GM18508 (cell line): ENCODE measurements around the gene SLC27A3.

Experiments
- ATAC-seq: cut with Tn5 transposase; IDR thresholded peaks from one replicate; pipeline ENCODE4 v1.9.1; 2021; ENCODE audit warnings: moderate number of reproducible peaks; ENCODE audit not compliant: insufficient read depth, unreplicated experiment

Gene SLC27A3

GRCh38 chr1:153795934-153796785 is 21.0 kb downstream of the SLC27A3 start:
- no peak for ATAC-seq

DNA sequence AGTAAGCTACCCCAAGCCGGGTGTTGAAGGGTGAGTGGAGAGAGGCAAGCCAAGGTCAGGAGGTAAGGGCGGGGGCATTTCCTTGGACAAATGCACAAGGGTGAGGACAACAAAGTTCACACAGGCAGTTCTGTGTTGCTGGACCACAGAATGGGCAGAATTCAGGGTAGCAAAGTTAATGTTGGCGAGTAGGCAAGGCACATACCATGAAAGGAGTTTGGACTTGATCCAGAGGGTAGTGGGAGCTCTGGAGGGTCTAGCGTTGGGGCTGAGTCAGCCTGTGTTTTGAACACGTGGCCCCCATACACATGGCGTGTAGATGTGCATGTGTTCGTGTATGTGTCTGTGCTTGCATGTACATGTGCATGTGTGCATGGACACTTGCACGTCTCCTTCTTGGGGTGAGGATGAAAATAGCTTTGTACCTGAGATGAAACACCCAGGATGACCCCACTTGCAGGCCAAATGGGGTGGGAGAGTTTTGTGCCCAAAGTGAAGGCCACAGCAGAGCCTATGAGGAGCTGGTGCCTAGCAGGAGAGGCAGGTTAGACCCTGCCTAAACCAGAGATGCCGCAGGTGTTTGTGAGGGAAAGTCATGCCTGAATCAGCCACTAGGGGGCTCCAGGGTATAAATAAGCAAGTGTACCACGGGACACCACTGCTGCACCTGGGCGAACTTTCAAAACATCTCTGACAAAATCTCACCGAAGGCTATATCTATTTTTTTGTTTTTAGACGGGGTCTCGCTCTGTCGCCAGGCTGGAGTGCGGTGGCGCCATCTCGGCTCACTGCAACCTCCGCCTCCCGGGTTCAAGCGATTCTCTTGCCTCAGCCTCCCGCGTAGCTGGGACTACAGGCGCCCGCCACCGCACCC is 21.8 kb downstream of the SLC27A3 start:
- no peak for ATAC-seq

GRCh38 chr1:153798468-153798780 is 23.2 kb downstream of the SLC27A3 start:
- ATAC-seq = no peak

DNA sequence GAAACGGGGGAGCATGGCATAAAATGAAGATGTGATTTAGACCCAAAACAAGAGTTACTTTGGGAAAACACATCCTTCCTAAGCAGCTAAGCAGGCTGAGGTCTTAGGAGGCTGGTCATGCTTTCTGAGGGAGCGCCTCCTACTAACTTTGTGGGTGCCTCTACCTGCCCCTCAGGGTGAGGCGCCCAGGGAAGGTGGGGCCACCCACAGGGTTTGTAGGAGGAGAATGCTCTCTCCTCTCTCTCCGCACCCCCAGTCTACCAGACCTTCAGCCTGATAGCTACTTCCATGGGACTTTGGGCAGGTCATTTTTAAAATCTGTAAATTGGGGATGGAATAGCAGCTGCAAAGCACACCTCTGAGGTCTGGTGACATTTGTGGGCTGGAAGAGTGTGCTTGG is 23.8 kb downstream of the SLC27A3 start:
- ATAC-seq = no peak

DNA sequence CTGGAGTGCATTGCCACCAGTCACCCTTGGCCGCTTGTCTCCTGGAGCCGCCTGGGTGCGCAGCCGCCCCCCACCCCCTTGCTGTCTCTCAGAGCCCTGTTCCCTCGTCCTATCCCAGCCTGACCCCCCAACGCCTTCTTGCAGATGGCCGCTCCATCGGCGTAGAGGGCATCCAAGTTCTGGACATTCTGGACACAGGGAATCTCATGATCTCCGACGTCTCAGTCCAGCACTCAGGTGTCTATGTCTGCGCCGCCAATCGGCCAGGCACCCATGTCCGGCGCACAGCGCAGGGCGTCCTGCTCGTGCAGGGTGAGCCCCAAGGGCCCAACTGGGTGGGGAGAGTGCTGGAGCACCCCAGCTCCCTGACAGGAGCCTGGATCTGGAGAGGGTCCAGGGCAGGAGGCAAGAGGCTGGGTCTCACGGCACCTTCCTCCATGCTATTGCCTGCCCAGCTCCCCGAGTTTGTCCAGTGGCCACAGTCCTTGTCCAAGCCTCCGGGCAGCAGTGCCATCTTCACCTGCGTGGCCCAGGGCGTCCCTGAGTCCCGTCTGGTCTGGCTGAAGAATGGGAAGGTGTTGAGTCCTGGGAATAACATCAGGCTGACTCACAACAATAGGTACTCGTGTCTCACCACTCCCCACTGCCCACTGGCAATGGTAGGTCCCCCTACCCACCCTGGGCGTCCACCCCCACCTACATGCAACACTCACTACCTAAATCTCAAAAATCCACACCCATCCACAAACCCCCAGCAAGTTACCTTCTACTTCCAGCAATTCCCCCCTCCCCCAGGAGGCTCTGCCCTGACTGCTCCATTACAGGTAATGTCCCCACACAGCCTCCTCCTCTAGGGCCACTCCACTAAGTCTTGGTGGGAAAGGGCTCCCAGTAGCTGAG is 24.6 kb downstream of the SLC27A3 start:
- no peak for ATAC-seq

GRCh38 chr1:153800516-153800915 is 25.3 kb downstream of the SLC27A3 start:
- ATAC-seq = no peak

DNA sequence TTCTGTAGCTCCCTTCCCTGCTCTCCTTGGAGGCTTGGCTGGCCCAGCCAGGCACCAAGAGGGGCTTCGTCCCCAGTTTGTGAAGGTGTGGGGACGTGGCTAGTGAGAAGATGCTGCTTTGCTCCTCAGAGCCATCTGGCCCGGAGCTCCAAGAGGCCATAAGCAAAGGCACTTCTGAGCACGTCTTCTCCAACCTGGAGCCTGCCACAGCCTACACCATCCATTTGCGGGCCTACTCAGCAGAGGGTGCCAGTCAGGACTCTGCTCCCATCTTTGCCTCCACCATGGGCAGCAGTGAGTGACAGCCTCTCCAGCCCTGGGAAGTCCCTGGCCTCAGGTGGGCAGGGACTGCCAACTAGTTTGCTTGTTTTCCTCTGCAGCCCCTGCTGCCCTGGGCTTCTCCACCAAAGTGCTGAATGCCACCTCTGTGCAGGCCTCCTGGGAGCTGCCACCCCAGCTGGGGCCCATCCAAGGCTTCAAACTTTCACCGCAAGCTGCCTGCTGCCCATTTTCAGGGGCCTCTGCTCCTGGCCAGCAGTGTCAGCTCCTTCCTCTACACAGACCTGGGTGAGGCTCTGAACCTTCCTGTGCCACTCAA is 25.9 kb downstream of the SLC27A3 start:
- no peak for ATAC-seq

DNA sequence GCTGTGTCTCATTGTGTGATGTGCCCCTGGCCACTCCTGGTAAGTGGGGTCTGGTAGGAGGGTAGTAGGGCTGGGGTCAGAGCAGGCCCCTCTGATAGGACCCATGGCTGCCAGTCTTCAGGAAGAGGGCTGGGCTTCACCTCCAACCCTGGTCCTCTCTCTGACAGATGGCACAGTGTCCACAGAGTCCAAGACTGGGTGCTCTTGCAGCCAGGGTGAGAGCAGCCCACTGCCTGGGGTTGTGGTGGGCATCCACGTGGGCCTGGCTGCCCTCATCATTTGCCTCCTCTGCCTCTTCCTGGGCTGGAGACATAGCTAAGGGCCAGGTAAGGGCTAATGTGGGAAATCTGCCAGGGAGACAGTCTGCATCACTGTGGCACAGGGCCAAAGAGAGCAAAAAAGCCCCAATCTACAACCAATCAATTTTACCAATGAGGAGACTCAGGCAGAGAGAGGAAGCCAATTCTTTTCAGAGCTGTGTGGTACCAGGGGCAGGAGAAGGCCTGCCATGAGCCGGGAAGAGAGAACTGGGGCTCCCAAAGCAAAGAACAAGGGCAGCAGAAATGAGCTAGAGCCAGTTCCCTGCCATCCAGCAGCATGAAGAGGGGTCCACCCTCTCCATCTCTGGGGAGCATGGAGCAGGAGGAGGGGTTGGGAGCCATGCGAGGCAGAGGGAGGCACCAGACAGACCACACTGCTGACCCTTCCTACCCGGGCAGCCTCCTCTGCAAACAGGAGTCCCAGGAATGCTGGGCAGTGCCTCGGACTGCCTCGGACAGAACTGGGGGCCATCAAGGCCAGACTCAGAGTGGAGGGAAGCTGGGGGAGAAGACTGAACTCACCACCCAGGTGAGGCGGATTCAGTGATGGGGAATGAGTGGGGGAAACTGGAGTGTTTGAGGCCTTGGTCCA is 26.8 kb downstream of the SLC27A3 start:
- no peak for ATAC-seq

- ATAC-seq = no peak
These were observed 28.4 kb downstream of the SLC27A3 start for GRCh38 chr1:153803470-153804056.

- no peak for ATAC-seq
These were observed 28.9 kb downstream of the SLC27A3 start for GRCh38 chr1:153804112-153804511.

GRCh38 chr1:153805042-153805745 is 30.0 kb downstream of the SLC27A3 start:
- no peak for ATAC-seq

DNA sequence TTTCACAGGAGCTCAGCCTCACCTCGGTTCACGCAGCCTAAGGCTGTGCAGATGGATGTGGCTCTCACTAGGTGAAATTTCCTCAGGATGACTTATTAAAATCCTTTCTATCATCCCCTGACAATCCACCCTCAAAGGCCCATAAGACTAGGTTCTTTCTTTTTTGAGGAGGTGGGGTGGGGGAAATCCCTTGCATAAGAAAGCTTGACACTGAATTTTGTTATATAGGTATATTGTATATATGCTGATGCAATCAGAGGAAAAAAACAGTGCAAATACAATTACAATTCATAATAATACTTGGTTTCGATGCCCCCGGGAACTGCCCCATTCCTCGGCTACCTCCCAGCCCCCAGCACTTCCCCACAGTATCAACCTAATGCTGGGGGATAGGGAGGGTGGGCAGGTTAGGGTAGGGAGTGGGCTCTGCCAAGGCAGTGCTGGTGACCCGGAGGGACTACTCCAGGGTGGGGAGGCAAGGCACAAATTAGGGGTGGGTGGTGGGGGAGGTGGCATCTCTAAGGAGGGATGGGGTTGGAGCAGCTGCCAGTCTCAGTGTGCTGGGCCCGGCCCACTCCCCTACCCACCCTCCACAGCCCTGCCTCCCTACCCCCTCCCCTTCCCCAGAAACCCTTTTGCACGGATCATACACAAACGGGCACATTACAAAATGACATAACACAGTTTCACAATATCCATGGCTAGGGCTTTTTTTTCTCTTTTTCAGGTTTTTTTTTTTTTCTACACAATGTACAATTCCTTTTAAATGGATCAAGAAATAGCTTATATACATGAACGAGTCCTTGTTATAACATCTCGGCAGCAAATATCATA is 30.9 kb downstream of the SLC27A3 start:
- no peak for ATAC-seq

DNA sequence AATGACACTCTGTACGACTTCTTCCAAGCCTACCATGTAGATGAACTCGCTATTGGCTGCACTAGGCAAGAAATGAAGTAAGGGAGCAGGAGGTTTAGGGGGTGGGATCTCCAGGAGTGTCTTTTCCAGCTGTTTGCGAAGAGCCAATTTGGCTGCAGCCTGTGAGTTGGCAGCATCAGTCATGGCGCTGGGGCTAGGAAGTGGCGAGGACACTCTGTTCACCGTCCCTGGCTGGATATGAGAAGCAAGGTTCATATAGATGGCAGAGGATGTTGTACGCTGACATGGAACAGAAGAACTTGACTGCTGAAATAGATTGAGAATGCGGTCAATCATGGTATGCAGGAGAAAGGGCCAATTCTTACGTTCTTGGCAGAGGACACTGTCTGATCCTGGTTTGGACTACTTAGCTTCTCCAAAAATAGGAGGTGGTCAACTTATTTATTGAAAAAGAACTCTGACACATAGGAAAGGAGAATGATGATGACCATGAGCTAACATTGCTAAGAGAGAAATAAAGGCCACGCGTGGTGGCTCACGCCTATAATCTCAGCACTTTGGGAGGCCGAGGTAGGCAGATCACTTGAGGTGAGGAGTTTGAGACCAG is 41.2 kb downstream of the SLC27A3 start:
- ATAC-seq = no peak

DNA sequence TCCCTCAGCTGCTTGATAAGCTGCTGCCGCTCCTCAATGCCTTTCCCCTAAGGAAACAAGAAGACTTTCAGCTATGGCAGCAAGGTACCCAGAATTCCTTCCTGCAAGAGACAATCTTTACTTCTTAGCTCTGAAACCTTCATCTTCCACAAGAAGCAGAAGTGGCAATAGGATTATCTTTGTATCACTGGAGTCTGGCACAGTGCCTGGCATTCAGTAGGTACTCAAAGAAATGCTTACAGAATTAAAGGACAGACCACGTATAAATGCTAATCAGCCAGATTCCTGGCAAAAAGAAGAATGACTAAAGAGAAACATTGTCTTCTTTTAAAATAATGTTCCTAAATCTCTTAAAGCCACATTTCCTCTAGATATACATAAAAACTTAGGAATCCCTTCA is 43.7 kb downstream of the SLC27A3 start:
- no peak for ATAC-seq

DNA sequence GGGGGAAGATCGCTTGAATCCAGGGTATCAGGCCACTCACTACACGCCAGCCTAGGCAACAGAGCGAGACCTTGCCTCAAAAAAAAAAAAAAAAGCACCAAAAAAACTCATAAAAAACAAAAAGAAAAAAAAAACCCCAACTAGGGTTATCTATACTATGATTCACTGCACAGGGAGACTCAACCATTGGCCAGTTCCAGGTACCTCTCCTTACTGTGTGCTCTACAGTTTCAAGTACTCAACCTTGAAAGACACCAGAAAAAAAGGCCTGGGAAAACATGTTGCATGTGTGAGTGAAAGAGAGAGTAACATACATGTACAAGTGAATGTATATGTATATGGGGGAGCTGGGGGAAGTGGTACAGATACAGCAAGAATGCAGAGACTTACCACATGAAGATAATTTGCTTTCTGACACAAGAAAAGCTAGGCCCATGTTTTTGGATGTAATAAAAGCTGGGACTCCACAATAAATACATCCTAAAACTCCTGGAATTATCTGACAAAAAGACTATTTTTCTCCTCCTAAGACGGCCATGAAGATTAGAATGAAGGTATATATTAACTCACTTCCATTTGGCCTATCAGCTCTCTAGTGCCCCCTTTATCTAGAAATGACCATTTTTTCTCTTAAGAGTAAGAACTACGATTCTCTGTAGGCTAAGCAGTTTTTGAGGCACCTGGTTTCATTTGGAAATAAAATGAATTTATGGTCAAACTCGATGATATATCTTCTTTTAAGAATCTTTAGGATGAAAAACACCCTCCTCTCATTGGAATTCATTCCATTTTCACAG is 52.2 kb downstream of the SLC27A3 start:
- no peak for ATAC-seq
